GM21381 (cell line): Measurements from ENCODE around the gene SIVA1.
"Not testable (repeated sequence)": the region's sequence is repeated elsewhere in the genome, so short reads cannot be mapped to it uniquely, and the experiment has no call there.

Source experiments
- ATAC-seq: cut with Tn5 transposase; IDR thresholded peaks from one replicate; pipeline ENCODE4 v1.9.1; 2021; ENCODE audit warnings: mild to moderate bottlenecking, moderate library complexity; ENCODE audit not compliant: unreplicated experiment

The SIVA1 gene

DNA sequence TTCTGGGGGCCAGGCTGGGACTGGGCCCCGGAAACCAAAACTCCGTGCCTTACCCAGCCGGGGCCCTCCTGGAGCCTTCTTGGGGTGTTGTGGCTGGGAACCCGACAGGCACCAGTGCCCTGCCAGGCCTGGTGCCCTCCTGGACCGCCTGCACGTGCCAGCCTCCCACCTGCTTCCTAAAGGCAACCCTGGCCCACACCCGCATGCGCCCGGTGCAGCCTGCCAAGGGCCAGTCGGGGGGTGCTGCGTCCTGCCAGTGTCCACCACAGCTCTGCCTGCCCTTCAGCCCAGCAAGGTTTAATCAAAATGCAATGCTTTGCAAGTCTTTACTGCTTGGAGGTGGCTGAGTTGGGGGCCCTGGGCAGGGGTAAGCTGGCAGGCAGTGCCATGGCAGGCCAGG lies 34.1 kb upstream of the SIVA1 start:
- no peak for ATAC-seq

GRCh38 chr14:104719343-104719742 lies 33.6 kb upstream of the SIVA1 start:
- no peak for ATAC-seq

DNA sequence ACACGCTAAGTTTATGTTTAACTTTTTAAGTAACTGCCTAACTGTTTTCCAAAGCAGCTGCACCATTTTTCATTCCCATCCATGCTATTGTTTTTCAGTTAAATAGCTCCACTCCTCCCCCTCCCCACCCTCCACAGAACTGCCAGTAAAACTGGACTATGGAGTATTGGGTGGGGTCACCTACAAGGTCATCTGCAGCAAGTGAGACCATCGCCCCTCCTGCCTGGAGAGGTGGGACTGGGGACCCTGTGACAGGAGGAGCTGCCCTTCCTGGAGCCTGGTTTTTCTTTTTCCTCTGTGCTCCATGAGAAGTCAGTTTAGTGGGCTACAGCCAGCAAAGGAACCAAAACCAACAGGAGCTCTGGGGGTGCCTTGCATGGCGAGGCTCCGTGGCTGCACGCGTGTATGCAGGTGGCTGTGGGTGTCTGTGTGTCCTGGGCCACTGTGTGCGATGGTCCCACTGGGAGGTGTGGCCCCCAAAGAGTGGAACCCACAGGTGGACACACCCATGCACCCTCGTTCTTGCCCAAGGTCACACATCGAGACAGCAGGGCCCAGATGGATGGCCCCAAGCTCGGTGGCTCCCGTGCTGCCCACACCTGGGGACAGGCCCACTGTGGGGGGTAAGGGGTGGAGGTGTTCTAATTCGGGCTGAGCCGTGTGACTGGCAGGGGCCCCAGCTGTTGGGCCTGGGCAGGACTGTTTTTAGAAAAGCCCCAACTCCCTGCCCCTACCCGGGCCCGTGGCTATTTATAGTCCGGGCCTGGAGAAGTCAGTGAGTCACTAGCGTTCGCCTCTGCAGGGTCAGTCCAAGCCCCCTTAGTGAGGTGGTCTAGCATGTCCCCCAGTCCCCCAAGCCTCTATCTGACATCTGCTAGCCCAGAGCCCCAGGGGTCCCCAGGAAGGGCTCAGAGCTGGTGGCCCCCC lies 31.2 kb upstream of the SIVA1 start:
- ATAC-seq: no peak

- no peak for ATAC-seq
Observed at GRCh38 chr14:104722938-104723650, 29.9 kb upstream of the SIVA1 start.

- no peak for ATAC-seq
Observed at GRCh38 chr14:104723651-104724406, 29.1 kb upstream of the SIVA1 start, which contains the start of gene ADSS1. ADSS1 (plus strand) TSS chr14:104724229; CDS start chr14:104724271, 42 bp downstream.

- no peak for ATAC-seq
Observed at GRCh38 chr14:104724407-104724980, 28.5 kb upstream of the SIVA1 start.

GRCh38 chr14:104724981-104725771 lies 27.8 kb upstream of the SIVA1 start:
- no peak for ATAC-seq

- no peak for ATAC-seq
Observed at GRCh38 chr14:104725772-104726548, 27.0 kb upstream of the SIVA1 start.

DNA sequence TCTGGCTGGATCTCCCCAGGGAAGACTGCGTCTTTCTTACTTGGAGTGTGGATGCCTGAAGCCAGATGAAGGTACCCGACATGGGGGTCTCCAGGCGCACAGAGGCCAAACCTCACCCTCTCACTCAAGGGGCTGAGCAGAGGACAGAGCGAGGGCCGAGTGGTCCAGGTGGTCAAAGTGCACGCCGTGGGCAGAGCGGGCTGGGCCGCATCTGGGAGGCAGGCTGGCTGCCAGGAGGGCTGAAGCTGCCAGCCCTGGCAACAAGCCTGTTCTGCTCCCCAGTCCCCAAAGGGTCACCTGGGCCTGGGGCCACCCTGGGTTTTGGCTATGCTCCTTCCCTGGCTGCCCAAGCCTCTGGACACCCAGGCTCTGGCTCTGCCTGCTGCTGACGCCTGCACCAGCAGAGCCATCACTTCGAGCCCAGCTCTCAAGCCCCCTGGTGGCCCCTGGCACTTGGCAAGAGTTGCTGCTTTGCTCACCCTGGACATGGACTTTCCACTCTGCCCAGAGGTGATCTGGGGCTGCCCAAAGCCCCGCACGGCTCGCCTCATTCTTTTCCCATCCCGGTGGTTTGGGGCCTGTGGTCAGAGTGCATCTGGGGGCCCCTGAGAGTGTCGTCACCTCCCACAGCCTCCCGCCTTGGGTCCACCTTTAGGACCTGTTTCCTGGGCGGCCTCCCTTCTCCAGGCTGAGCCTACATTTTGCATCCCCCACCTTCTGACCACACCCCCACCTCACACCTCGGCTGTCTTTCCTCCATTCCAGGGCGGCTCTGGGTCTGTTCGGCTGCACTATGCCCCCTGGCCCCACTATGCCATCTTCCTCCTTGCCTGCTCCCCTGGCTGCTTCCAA lies 26.1 kb upstream of the SIVA1 start:
- no peak for ATAC-seq

DNA sequence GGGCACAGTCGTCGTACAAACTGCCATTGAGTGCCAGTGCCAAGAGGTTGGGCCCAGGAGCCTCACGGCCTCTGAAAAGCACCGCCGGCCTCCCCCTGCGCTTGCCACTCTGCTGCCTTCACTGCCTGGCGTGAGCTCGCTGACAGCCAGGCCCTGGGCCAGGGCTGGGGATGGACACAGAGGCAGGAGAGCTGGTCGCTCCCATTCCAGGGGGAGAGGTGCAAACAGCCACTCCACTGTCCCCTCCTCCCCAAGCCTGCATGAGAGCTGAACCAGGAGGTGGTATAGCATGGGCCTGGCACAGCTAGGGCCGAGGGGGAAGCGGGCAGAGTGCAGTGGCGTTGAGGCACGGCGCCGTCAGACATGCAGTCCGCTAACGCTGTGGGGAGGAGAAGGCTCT lies 24.3 kb upstream of the SIVA1 start:
- no peak for ATAC-seq

- not testable (repeated sequence) for ATAC-seq
Observed at GRCh38 chr14:104729176-104729834, 23.6 kb upstream of the SIVA1 start.

DNA sequence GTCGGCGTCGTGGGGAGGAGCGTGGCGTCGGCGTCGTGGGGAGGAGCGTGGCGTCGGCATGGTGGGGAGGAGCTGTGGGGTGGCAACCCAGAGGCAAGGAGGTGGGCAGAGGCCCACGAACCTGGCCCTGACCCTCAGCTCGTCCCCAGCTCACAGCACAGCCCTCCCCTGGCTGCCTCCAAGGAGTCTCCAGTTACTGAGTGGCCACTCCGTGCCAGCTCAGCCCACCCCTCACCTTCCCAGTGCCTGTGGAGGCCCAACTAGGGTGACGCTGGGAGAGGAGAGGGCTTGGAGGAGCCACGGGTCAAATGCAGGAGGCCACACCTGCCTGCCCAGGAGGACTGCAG lies 23.1 kb upstream of the SIVA1 start:
- ATAC-seq: no peak

DNA sequence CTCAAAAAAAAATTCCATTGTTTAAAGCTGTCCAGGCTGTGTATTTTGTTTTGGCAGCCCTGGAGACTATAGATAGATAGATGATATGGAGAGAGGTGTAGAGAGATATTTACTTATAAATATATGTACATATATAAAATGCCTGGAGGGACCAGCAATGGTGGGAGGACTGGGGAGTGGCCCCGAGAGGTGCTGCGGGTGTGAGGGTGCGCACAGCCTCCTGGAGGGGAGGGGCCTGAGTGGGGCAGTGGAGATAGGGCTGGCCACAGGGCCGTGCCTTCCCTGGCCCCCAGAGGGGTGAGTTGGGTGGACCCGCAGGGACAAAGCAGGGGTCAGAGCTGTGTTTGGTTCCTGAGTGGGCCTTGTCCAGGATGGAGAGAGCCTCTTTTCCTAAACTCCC lies 22.5 kb upstream of the SIVA1 start:
- no peak for ATAC-seq

DNA sequence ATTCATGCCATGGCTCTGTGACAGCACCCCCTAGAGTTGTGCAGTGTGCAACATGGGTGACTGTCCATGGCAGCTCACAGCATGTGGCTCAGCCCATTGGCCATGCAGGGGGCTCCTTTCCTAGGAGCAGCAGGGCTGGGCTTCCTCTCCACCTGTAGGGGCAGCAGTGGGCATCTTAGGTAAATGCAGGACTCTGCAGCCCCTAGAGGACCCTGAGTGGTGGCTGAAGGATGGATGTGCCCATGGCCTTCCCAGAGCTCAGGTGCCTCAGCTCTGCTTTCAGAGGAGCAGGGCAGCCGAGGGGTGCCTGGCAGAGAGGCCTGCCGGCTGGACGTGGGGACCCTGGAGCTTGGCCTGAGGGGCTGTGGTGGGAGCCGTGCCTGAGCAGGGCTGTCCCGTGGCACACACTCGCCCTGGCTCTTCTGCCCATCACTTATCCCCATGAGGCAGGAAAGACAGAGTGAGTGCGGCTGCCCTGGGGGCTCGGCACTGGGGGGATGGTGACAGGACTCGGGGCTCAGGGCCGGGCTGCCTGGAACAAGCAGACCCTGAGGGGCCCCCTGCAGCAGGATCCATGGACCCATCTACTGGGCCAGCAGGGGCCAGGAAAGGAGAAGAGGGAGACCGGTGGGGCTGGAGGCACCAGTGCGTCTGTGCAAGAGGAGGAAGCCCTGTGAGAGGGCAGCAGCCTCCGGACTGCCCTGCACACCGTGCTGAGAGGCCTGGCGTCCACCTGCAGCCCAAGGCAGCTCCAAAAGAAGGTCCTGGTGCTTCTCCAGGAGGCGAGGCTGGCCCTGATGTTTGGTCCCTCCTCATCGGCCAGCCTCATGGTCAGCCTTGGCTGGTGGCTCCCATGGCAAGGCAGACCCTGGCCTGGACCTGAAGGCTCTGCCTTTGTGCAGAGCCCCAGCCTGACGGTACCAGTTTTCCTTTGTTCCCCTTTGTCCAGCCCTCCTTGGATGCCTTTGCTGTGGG lies 21.3 kb upstream of the SIVA1 start:
- ATAC-seq: no peak

- ATAC-seq: no peak
Observed at GRCh38 chr14:104732355-104732804, 20.6 kb upstream of the SIVA1 start.

DNA sequence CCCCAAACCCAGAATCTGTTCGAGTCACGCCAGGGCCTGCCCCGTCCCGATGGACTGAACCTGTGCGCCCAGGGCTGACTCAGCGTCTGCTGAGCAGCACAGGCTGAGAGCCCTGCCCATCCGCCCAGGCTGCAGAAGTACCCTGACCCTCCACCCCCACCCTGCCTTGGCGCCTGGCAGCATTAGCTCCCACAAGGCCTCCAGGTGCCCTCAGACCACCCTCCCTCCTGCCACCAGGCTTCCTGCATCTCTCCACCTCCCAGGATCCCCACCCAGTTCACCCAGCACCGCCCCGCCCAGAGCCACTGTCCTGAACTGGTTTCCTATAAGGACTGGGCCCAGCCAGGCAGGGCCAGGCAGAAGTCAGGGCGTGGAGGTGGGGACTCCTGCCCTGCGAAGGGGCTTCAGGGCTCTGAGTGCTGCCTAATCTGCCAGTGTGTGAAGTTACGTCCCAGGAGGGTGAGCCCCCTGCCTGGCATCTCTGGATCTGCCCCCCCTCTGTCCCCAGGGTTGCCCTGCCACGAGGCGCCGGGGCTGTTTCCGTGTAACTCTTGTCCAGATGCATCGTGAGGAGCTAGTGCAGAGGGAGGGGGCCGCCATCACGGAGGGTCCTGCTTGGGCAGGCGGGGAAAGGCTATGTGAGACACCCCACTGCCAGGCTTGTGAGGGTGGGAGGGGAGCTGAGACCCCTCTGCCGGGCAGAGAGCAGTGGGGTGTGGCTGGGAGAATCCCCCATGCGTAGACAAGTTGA lies 19.8 kb upstream of the SIVA1 start:
- no peak for ATAC-seq
